ENCODE data around the gene CCNE1. TPM values are rescaled to one million over a fixed set of nuclear protein-coding genes. Genes with fewer than 3 reads are reported as not detected.

Gene CCNE1
- 22.6 to 25.0 TPM (median 23.7 TPM) in 5 replicates for total RNA-seq (2022; extraction: Qiagen RNA extraction; ENCODE audit: low read depth)

DNA sequence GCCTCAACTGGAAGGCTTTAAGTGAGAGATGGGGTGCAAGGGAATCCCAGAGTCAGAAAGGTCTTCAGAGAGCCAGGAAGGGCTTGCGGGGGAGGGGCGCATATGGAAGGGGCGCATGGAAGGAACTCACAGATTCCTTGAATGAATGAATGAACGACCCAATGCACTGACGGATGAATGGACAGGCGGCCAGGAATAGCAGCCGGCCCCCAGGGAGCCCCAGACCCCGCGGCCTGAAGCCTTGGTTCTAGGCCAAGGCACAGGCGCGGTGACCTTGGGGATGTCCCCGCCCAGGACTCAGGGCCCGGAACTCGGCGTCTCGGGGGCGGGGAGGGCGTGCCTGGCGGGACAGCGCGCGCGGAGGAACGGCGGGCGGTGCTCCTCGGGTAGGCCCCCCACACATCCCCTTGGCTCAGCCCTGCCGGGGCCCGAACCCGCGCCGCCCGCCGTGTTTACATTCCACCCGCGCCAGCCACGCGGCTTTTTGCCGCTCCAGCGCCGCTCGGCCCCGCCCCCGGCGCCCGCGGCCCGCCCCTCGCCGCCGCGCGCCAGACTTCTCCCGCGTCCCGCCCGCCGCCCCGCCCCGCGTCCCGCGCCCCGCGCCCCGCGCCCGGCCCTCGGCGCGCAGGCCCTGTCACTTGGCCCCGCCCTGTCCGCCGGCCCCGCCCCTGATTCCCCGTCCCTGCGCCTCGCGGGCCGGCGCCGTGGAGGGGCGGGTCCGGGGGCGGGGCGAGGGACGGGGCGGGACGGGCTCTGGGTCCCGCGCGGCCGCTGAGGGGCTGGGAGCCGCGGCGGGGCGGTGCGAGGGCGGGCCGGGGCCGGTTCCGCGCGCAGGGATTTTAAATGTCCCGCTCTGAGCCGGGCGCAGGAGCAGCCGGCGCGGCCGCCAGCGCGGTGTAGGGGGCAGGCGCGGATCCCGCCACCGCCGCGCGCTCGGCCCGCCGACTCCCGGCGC lies at the start of gene CCNE1:
Gene CCNE1 (plus strand): TSS at position 867 of the 955 bp plus-strand sequence. CDS start 565 bp downstream, outside the sequence.

Other genes starting within 250 kb of the CCNE1 start
- gene POP4, start 205.7 kb upstream of the CCNE1 start, total RNA-seq (2022; extraction: Qiagen RNA extraction; ENCODE audit: low read depth): 195 to 213 TPM (median 199 TPM) in 5 replicates
- gene PLEKHF1, start 146.5 kb upstream of the CCNE1 start, total RNA-seq (2022; extraction: Qiagen RNA extraction; ENCODE audit: low read depth): 6.7 to 9.0 TPM (median 8.8 TPM) in 5 replicates
- 40.1 to 52.2 TPM (median 49.9 TPM) in 5 replicates for gene C19orf12, start 96.7 kb upstream of the CCNE1 start, total RNA-seq (2022; extraction: Qiagen RNA extraction; ENCODE audit: low read depth)
- gene URI1, start 130.2 kb downstream of the CCNE1 start, total RNA-seq (2022; extraction: Qiagen RNA extraction; ENCODE audit: low read depth): 83.5 to 95.4 TPM (median 92.1 TPM) in 5 replicates